IMR-90 (cell line): ENCODE measurements around the gene FARSB. TPM values are rescaled to one million over a fixed set of nuclear protein-coding genes. Genes with fewer than 3 reads are reported as not detected.

Source experiments
- ATAC-seq: fragments of 200-7000 bp; cut with Tn5 transposase; 2 replicates; pipeline ENCODE4 v1.9.1; 2020; ENCODE audit warnings: low read depth, mild to moderate bottlenecking, moderate library complexity
- BruUV-seq: library from RNA; stranded (reverse); fragments of 400-500 nt; replicated peaks from 2 replicates; lab custom pipeline; 2021; lab: Mats Ljungman, UMichigan
- CTCF ChIA-PET: fragments of 300-600 bp; formaldehyde crosslinking; extraction: SDS; loops from one replicate; lab custom pipeline; 2021; ENCODE audit warnings: antibody characterized with exemption; lab: Yijun Ruan, JAX
- POLR2A ChIA-PET: fragments of 300-600 bp; sonication (Branson Sonifier 250); formaldehyde crosslinking; loops from one replicate; lab custom pipeline; 2022; ENCODE audit warnings: antibody characterized with exemption; ENCODE audit not compliant: unreplicated experiment; lab: Charles Lee
- DNase-seq: peaks from one replicate; pipeline ENCODE4 v3.0.0; 2013
- H2AFZ ChIP-seq: replicated peaks from 2 replicates; pipeline ENCODE3; 2013; ENCODE audit warnings: low read length, mild to moderate bottlenecking; ENCODE audit not compliant: poor library complexity
- H2AK5ac ChIP-seq: 2 replicates; pipeline ENCODE4 v1.6.1; 2013; ENCODE audit warnings: low read depth, low read length, inconsistent platforms
- H2AK9ac ChIP-seq: replicated peaks from 2 replicates; pipeline ENCODE3; 2013; ENCODE audit warnings: mild to moderate bottlenecking, low read depth, low read length, moderate library complexity; ENCODE audit not compliant: poor library complexity
- H2BK120ac ChIP-seq: 2 replicates; pipeline ENCODE4 v1.6.1; 2013; ENCODE audit warnings: low read depth, low read length, inconsistent platforms
- H2BK15ac ChIP-seq: 3 replicates; pipeline ENCODE4 v1.6.1; 2013; ENCODE audit warnings: low read depth, low read length, inconsistent platforms
- H2BK20ac ChIP-seq: 2 replicates; pipeline ENCODE4 v1.6.1; 2013; ENCODE audit warnings: low read depth, mild to moderate bottlenecking, inconsistent platforms, low read length, moderate library complexity
- H2BK5ac ChIP-seq: 2 replicates; pipeline ENCODE4 v1.6.1; 2013; ENCODE audit warnings: mild to moderate bottlenecking, low read depth, low read length, inconsistent platforms; ENCODE audit not compliant: poor library complexity, severe bottlenecking
- H3K14ac ChIP-seq: replicated peaks from 2 replicates; pipeline ENCODE4 v1.6.1; 2013; ENCODE audit warnings: low read depth, low read length, inconsistent platforms
- H3K18ac ChIP-seq: 2 replicates; pipeline ENCODE4 v1.6.1; 2013; ENCODE audit warnings: low read depth, low read length, control low read depth
- H3K23ac ChIP-seq: 2 replicates; pipeline ENCODE4 v1.6.1; 2013; ENCODE audit warnings: low read depth, low read length, inconsistent platforms
- H3K27ac ChIP-seq: 2 replicates; pipeline ENCODE4 v1.5.1; 2013; ENCODE audit warnings: mild to moderate bottlenecking, control low read depth, low read length; ENCODE audit not compliant: insufficient read depth
- H3K27me3 ChIP-seq: 2 replicates; pipeline ENCODE4 v1.6.1; 2013; ENCODE audit warnings: low read length; ENCODE audit not compliant: control insufficient read depth, insufficient read depth
- H3K36me3 ChIP-seq: 2 replicates; pipeline ENCODE4 v1.6.1; 2013; ENCODE audit warnings: low read length, mixed read lengths; ENCODE audit not compliant: control insufficient read depth, insufficient read depth
- H3K4ac ChIP-seq: 2 replicates; pipeline ENCODE4 v1.6.1; 2013; ENCODE audit warnings: low read depth, low read length, inconsistent platforms
- H3K4me1 ChIP-seq: 2 replicates; pipeline ENCODE4 v1.6.1; 2013; ENCODE audit warnings: low read length, mixed read lengths; ENCODE audit not compliant: control insufficient read depth, insufficient read depth
- H3K4me2 ChIP-seq: 2 replicates; pipeline ENCODE4 v1.6.1; 2013; ENCODE audit warnings: low read depth, mild to moderate bottlenecking, control low read depth, low read length, moderate library complexity
- H3K4me3 ChIP-seq: 2 replicates; pipeline ENCODE4 v1.5.1; 2013; ENCODE audit warnings: low read depth, mild to moderate bottlenecking, control low read depth, low read length, moderate library complexity; ENCODE audit not compliant: insufficient read depth
- H3K56ac ChIP-seq: 2 replicates; pipeline ENCODE4 v1.6.1; 2013; ENCODE audit warnings: low read length, inconsistent platforms; ENCODE audit not compliant: insufficient read depth; ENCODE audit errors: extremely low read depth
- H3K79me1 ChIP-seq, 2 experiments: 2 replicates each; pipeline ENCODE4 v1.6.1; 2013; ENCODE audit warnings: low read length in 2 of 2, inconsistent platforms in 1 of 2, low read depth in 1 of 2
- H3K9ac ChIP-seq: 2 replicates; pipeline ENCODE4 v1.6.1; 2013; ENCODE audit warnings: low read depth, low read length, control low read depth
- H3K9me1 ChIP-seq: 2 replicates; pipeline ENCODE4 v1.6.1; 2013; ENCODE audit warnings: low read length, inconsistent platforms; ENCODE audit not compliant: insufficient read depth
- H3K9me3 ChIP-seq: 2 replicates; pipeline ENCODE4 v1.6.1; 2013; ENCODE audit warnings: low read length; ENCODE audit not compliant: control insufficient read depth, insufficient read depth
- H4K20me1 ChIP-seq: 2 replicates; pipeline ENCODE4 v1.6.1; 2013; ENCODE audit warnings: low read length, inconsistent platforms; ENCODE audit not compliant: insufficient read depth
- H4K5ac ChIP-seq: 2 replicates; pipeline ENCODE4 v1.6.1; 2013; ENCODE audit warnings: mild to moderate bottlenecking, low read depth, low read length, control low read depth
- H4K8ac ChIP-seq, 2 experiments: 2 replicates each; pipeline ENCODE4 v1.6.1; 2013; ENCODE audit warnings: low read depth in 2 of 2, low read length in 2 of 2, control low read depth in 1 of 2, inconsistent platforms in 1 of 2
- H4K91ac ChIP-seq: 2 replicates; pipeline ENCODE4 v1.6.1; 2013; ENCODE audit warnings: low read depth, low read length, inconsistent platforms; ENCODE audit not compliant: insufficient read depth
- FOS ChIP-seq: fragments of 150-350 bp; IDR thresholded peaks from 2 replicates; pipeline ENCODE4 v1.6.1; 2016; ENCODE audit warnings: low read depth, low read length
- MAFK ChIP-seq: IDR thresholded peaks from 2 replicates; pipeline ENCODE4 v1.6.1; 2012; ENCODE audit warnings: low read depth, low read length, improper control_type of control experiment
- RCOR1 ChIP-seq: IDR thresholded peaks from 2 replicates; pipeline ENCODE4 v1.6.1; 2012; ENCODE audit warnings: mild to moderate bottlenecking, low read length, improper control_type of control experiment; ENCODE audit not compliant: insufficient replicate concordance
- SMC3 ChIP-seq: fragments of 150-350 bp; IDR thresholded peaks from 2 replicates; pipeline ENCODE4 v1.6.1; 2016; ENCODE audit warnings: low read depth, mild to moderate bottlenecking, antibody characterized with exemption, low read length, moderate library complexity
- WGBS, 2 experiments: methylation state at CpG; one replicate each; pipeline versions ENCODE4 v1.1.5 to v1.1.7; 2013; ENCODE audit warnings: missing lambda C conversion rate in 2 of 2; ENCODE audit not compliant: insufficient read length in 1 of 2; ENCODE audit errors: extremely low coverage in 2 of 2; 5-methylcytosine and 5-hydroxymethylcytosine counted together
- dilution Hi-C: fragments of 300-500 bp; cut with HindIII; formaldehyde crosslinking; loops from one replicate; pipeline ENCODE4 v1.14.3; 2018; ENCODE audit warnings: low sequenced_read_pairs; ENCODE audit not compliant: unreplicated experiment
- in situ Hi-C: fragments of 300-500 bp; cut with MboI; formaldehyde crosslinking; loops from 3 replicates; pipeline ENCODE4 v1.14.3; 2019; ENCODE audit warnings: low sequenced_read_pairs, inconsistent platforms, mixed read lengths
- intact Hi-C: fragments of 100-400 bp; cut with micrococcal nuclease; formaldehyde crosslinking; loops from 2 replicates; pipeline ENCODE4 v1.10.0; 2022
- polyA plus RNA-seq, 3 experiments: library from polyadenylated mRNA; depleted of rRNA; stranded (reverse); fragments of >200 nt; gene quantifications; 2 replicates each; pipeline ENCODE4 v1.2.3, GENCODE V29; 2012; ENCODE audit warnings: low replicate concordance in 1 of 3
- total RNA-seq: library from RNA; depleted of rRNA; stranded (reverse); fragments of >200 nt; gene quantifications from 2 replicates; pipeline ENCODE4 v1.2.3, GENCODE V29; 2012

FARSB gene
- total and polyA plus RNA-seq, 2 of the 4 experiments (the other 2 are of a cell fraction) = 21.1 to 32.5 TPM

- no peak overlapping the region for H3K4me2 ChIP-seq
- BruUV-seq = no TSS peak
- ATAC-seq = no peak
- H3K56ac ChIP-seq = no peak overlapping the region
- no peak overlapping the region for H2BK20ac ChIP-seq
- dilution Hi-C loops = no loop called here
- no peak overlapping the region for H2BK5ac ChIP-seq
- 80% methylated on average over 2 of the region's 5 CpGs; no CpG with 5 or more reads in 1 of the 2 experiments for WGBS, 2 experiments
- H3K4me1 ChIP-seq = no peaks in the 10 kb centered on the region
- in situ Hi-C loops = no loop called here
- no peak overlapping the region for H3K27ac ChIP-seq
- H2AFZ ChIP-seq = no peak overlapping the region
- H3K9me3 ChIP-seq = no peaks in the 10 kb centered on the region
- H4K20me1 ChIP-seq = no peaks in the 10 kb centered on the region
- H3K9me1 ChIP-seq = no peaks in the 10 kb centered on the region
- no peaks in the 10 kb centered on the region for H3K79me1 ChIP-seq
- no peaks in the 10 kb centered on the region for H3K36me3 ChIP-seq
- CTCF ChIA-PET = no interaction called here
- no peak overlapping the region for H2BK120ac ChIP-seq
- no peak overlapping the region for H3K4me3 ChIP-seq
- DNase-seq = no peak
- no peak overlapping the region for H4K8ac ChIP-seq
- H4K91ac ChIP-seq = no peak overlapping the region
- H3K23ac ChIP-seq = no peak overlapping the region
- H2AK5ac ChIP-seq = no peak overlapping the region
- no peak for TF ChIP-seq MAFK
- no peak for TF ChIP-seq RCOR1
- no peak for TF ChIP-seq SMC3
- TF ChIP-seq FOS = no peak
- H3K14ac ChIP-seq = no peak overlapping the region
- peaks cover 42% of the 10 kb centered on the region for H3K27me3 ChIP-seq
- POLR2A ChIA-PET = no interaction called here
- no peak overlapping the region for H2BK15ac ChIP-seq
- no peak overlapping the region for H3K18ac ChIP-seq
- H4K5ac ChIP-seq = no peak overlapping the region
- no peak overlapping the region for H3K9ac ChIP-seq
- intact Hi-C loops = no loop called here
- H2AK9ac ChIP-seq = no peak overlapping the region
- no peak overlapping the region for H3K4ac ChIP-seq
Measured at GRCh38 chr2:222673883-222674282, 18.0 kb upstream of the FARSB start.
